CD4-positive, alpha-beta memory T cell (primary cell): ENCODE data around the gene PLLP. TPM values are rescaled to one million over a fixed set of nuclear protein-coding genes. Genes with fewer than 3 reads are reported as not detected.

ENCODE experiments used
- CTCF ChIA-PET: fragments of 350-600 bp; sonication (Branson Sonifier 250); formaldehyde crosslinking; loops from one replicate; lab custom pipeline; 2021; ENCODE audit warnings: inconsistent platforms; ENCODE audit not compliant: partially characterized antibody; lab: Charles Lee
- POLR2A ChIA-PET: fragments of 350-600 bp; sonication (Branson Sonifier 250); formaldehyde crosslinking; loops from one replicate; lab custom pipeline; 2021; ENCODE audit not compliant: partially characterized antibody; lab: Charles Lee
- DNase-seq, 5 donors: peaks; one replicate each; pipeline versions ENCODE4 v3.0.0 to v3.0.0-alpha.2; 2020 to 2022; ENCODE audit warnings: mixed read lengths in 1 of 5
- H3K27ac ChIP-seq: one replicate; pipeline ENCODE4 v1.7.0; 2013; ENCODE audit warnings: low read depth, low read length
- H3K27me3 ChIP-seq: 2 replicates; pipeline ENCODE4 v1.7.0; 2013; ENCODE audit warnings: mild to moderate bottlenecking, low read length, moderate library complexity; ENCODE audit not compliant: insufficient read depth
- H3K36me3 ChIP-seq: 2 replicates; pipeline ENCODE4 v1.7.0; 2013; ENCODE audit warnings: mild to moderate bottlenecking, low read length, moderate library complexity; ENCODE audit not compliant: insufficient read depth
- H3K4me1 ChIP-seq: 2 replicates; pipeline ENCODE4 v1.7.0; 2013; ENCODE audit warnings: mild to moderate bottlenecking, low read length, moderate library complexity; ENCODE audit not compliant: insufficient read depth
- H3K4me3 ChIP-seq, 2 donors: one replicate each; pipeline ENCODE4 v1.7.0; 2013; ENCODE audit warnings: low read length in 2 of 2, mild to moderate bottlenecking in 1 of 2
- H3K9me3 ChIP-seq, 2 donors: one replicate each; pipeline ENCODE4 v1.7.0; 2013; ENCODE audit warnings: low read length in 2 of 2, control low read depth in 1 of 2; ENCODE audit not compliant: control insufficient read depth in 1 of 2
- H3K27ac Mint-ChIP-seq, 7 donors: one replicate each; pipeline ENCODE4 v1.8.0; 2020 to 2021; ENCODE audit warnings: mixed read lengths in 7 of 7, mild to moderate bottlenecking in 6 of 7, inconsistent platforms in 3 of 7, moderate library complexity in 3 of 7
- H3K27me3 Mint-ChIP-seq, 2 donors: one replicate each; pipeline ENCODE4 v1.8.0; 2020 to 2021; ENCODE audit warnings: mixed read lengths in 2 of 2
- H3K36me3 Mint-ChIP-seq, 2 donors: one replicate each; pipeline ENCODE4 v1.8.0; 2020 to 2021; ENCODE audit warnings: mixed read lengths in 2 of 2, inconsistent platforms in 1 of 2, mild to moderate bottlenecking in 1 of 2
- H3K4me1 Mint-ChIP-seq, 4 donors: one replicate each; pipeline ENCODE4 v1.8.0; 2020 to 2021; ENCODE audit warnings: mixed read lengths in 4 of 4, mild to moderate bottlenecking in 1 of 4
- H3K4me3 Mint-ChIP-seq, 8 donors: one replicate each; pipeline ENCODE4 v1.8.0; 2020 to 2021; ENCODE audit warnings: mixed read lengths in 8 of 8, mild to moderate bottlenecking in 7 of 8, moderate library complexity in 6 of 8, inconsistent platforms in 3 of 8
- H3K9me3 Mint-ChIP-seq, 8 donors: one replicate each; pipeline ENCODE4 v1.8.0; 2020 to 2021; ENCODE audit warnings: mixed read lengths in 8 of 8, mild to moderate bottlenecking in 5 of 8, inconsistent platforms in 3 of 8, moderate library complexity in 1 of 8
- intact Hi-C: fragments of 100-400 bp; cut with micrococcal nuclease; formaldehyde crosslinking; loops from one replicate; pipeline ENCODE4 v1.15.1; 2023
- polyA plus RNA-seq, 2 donors: library from polyadenylated mRNA; unstranded; fragments of 300-500 nt; fragmentation: Illumina TruSeq; gene quantifications; one replicate each; pipeline ENCODE4 v1.2.3, GENCODE V29; 2021
- total RNA-seq, 2 experiments: library from RNA; stranded (reverse); gene quantifications; one replicate each; pipeline ENCODE4 v1.2.3, GENCODE V29; 2021

The PLLP gene
- total and polyA plus RNA-seq, 4 experiments from 2014 or later, result 1.6 to 2.4 (median 1.9) TPM

DNA sequence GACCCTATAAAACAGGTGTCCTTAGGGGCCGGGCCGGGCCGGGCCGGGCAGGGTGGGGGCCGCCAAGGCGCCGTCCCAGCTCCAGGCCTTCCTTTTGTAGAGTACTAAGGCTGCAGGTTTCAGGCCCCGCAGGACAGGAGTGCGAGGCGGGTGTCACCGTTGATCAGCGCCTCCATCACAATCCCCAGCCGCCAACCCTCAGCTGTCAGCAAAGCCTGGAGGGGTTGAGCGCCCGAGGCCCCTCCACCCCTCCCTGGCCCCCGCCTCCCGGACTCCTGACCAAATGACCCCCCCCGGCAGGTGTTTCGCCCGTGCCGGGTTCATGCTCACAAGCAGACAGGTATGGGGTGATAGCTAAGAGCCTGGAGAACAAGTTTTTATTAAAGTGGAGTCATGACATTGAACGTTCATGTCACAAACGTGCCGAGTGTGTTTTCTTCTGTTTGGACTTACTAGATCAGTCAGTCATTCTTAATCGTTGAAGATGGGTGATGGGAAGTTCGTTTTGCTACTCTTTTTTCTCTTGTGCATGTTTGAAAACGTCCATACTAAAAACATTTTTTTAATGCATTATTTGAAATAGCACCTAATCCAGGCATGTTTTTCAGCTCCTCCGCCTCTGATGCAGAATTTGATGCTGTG, 38.9 kb downstream of the PLLP start:
- Mint-ChIP-seq H3K9me3 (no peaks in the 10 kb centered on the region), H3K4me3 (peak overlapping the region; percentile 75 to 96 (median 82)), H3K36me3 (peaks cover 16 to 35% of the 10 kb centered on the region in 2 donors), H3K4me1 (peaks cover 13 to 21% (median 18%) of the 10 kb centered on the region in 4 donors), H3K27me3 (no peaks in the 10 kb centered on the region), H3K27ac (peak overlapping the region; percentile 2 to 93 (median 69))
- Histone ChIP-seq H3K9me3 (no peaks in the 10 kb centered on the region), H3K4me3 (peak overlapping the region; percentile 49 to 60), H3K4me1 (peaks cover 17% of the 10 kb centered on the region), H3K36me3 (peaks cover 18% of the 10 kb centered on the region), H3K27me3 (no peaks in the 10 kb centered on the region), H3K27ac (peak overlapping the region; percentile 78)
- ChIA-PET CTCF (interaction anchor here (0.6 to 2.7 kb wide), 5 partner anchors 54 to 173 kb away, joined by 3 to 15 read pairs (median 3); no protein-coding TSS in a partner anchor), POLR2A (interaction anchor here (0.9 to 2.9 kb wide), 14 partner anchors 9 to 291 kb away, joined by 3 to 25 read pairs (median 4); partner anchors contain the start of genes CCDC102A, CIAPIN1, COQ9 and PLLP)
- intact Hi-C loops, result loop anchor here (1.0 to 5.0 kb wide), 3 partner anchors 22 to 59 kb away; partner anchors contain the start of genes PLLP, PSME3IP1 and RSPRY1
- DNase-seq, result peak in 1 of 5 donors; percentile 7

DNA sequence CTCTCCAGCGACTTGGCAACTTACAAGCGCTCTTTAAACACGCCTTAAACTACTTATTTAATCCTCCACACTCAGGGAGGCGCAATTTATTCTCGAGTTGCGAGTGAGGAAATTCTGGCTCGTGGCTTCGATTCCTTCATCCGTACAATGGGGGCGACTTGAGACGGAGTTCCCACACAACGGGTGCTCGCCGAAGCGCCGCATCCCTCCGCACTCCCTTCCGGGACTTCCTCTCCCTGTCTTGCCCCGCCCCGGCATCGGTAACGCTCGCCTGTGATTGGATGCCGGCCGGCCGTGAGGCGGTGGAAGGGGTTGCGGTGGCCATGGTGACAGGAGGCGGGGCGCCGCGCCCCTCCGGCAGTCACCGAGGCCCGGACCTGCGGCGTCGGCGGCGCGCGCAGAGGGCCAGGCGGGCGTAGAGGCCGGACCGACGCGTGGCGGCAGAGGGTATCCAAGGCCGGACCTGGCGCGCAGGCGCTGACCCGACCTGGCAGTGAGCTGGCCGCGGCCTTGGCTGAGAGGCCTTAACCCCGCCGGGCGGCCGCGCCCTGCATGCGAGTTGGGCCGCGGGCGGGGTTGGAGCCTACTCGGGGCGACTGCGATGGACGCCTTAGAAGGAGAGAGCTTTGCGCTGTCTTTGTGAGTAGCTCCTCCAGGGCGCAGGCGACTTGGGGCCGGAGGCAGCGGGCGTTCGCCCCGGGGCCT, 39.6 kb downstream of the PLLP start, which contains the start of gene ARL2BP:
Gene ARL2BP (plus strand): TSS at position 493 of the 705 bp plus-strand sequence. CDS start 109 bp downstream, at position 602.
- peaks cover 13 to 21% (median 18%) of the 10 kb centered on the region in 4 donors for H3K4me1 Mint-ChIP-seq
- H3K4me3 Mint-ChIP-seq, result peak within 1 kb of the TSS; percentile 91 to 98 (median 95)
- peaks cover 15 to 33% of the 10 kb centered on the region in 2 donors for H3K36me3 Mint-ChIP-seq
- peak within 1 kb of the TSS; percentile 93 to 99 (median 98) for H3K27ac Mint-ChIP-seq
- H3K9me3 Mint-ChIP-seq, result no peaks in the 10 kb centered on the region
- peak; percentile 94 to 98 (median 95) for DNase-seq
- Histone ChIP-seq H3K27me3 (no peaks in the 10 kb centered on the region), H3K36me3 (peaks cover 14% of the 10 kb centered on the region), H3K4me1 (peaks cover 17% of the 10 kb centered on the region), H3K9me3 (no peaks in the 10 kb centered on the region), H3K27ac (peak within 1 kb of the TSS; percentile 78), H3K4me3 (peak within 1 kb of the TSS; percentile 49 to 60)
- no peaks in the 10 kb centered on the region for H3K27me3 Mint-ChIP-seq
- POLR2A ChIA-PET, result interaction anchor here (0.9 to 2.9 kb wide), 14 partner anchors 9 to 292 kb away, joined by 3 to 25 read pairs (median 4); partner anchors contain the start of genes CCDC102A, CIAPIN1, COQ9 and PLLP
- CTCF ChIA-PET, result interaction anchor here (0.6 to 2.7 kb wide), 5 partner anchors 55 to 174 kb away, joined by 3 to 15 read pairs (median 3); no protein-coding TSS in a partner anchor
- intact Hi-C loops, result loop anchor here (1.0 to 5.0 kb wide), 6 partner anchors 22 to 882 kb away; partner anchors contain the start of genes CFAP20, CIAPIN1, COQ9 and PLLP

- H3K27ac Mint-ChIP-seq, result peak overlapping the region; percentile 93 to 99 (median 98)
- DNase-seq, result no peak
- Histone ChIP-seq H3K9me3 (no peaks in the 10 kb centered on the region), H3K4me1 (peaks cover 17% of the 10 kb centered on the region), H3K27me3 (no peaks in the 10 kb centered on the region), H3K27ac (peak overlapping the region; percentile 78), H3K36me3 (peaks cover 9% of the 10 kb centered on the region), H3K4me3 (peak overlapping the region; percentile 49 to 60)
- H3K27me3 Mint-ChIP-seq, result no peaks in the 10 kb centered on the region
- no peaks in the 10 kb centered on the region for H3K9me3 Mint-ChIP-seq
- H3K36me3 Mint-ChIP-seq, result peaks cover 11 to 28% of the 10 kb centered on the region in 2 donors
- ChIA-PET CTCF (interaction anchor here (0.9 to 2.7 kb wide), 3 partner anchors 56 to 174 kb away, joined by 3 to 15 read pairs (median 7); no protein-coding TSS in a partner anchor), POLR2A (interaction anchor here (1.0 to 2.9 kb wide), 6 partner anchors 12 to 203 kb away, joined by 3 to 25 read pairs (median 4); partner anchors contain the start of genes CIAPIN1 and COQ9)
- H3K4me3 Mint-ChIP-seq, result peak overlapping the region; percentile 91 to 98 (median 95)
- peaks cover 11 to 21% (median 17%) of the 10 kb centered on the region in 4 donors for H3K4me1 Mint-ChIP-seq
- intact Hi-C loops, result loop anchor here (1.0 to 5.0 kb wide), 3 partner anchors 56 to 883 kb away; partner anchors contain the start of genes CFAP20, CIAPIN1 and COQ9
Measured at GRCh38 chr16:57244463-57244766, 40.1 kb downstream of the PLLP start.

DNA sequence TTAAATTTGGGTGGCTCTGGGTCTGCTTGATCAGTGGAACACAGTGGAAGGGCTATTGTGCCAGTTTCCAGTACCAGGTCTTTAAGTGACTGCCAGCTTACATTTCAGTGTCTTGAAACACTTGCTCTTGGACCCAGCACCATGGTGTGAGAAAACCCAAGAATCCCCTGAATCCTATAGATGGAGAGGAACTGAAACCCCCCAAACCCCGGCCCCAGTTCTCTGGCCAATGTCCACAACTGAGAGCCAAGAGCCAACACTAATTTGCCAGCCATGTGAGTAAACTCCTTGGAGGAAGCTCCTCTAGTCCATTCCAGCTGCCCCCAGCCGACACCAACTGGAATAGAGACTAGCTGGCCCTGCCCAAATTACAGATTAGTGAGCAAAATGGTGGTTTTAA, 41.8 kb downstream of the PLLP start:
- H3K27ac Mint-ChIP-seq, result peak overlapping the region in 3 of 7 donors; percentile 10 to 57 (median 31)
- POLR2A ChIA-PET, result no interaction called here

DNA sequence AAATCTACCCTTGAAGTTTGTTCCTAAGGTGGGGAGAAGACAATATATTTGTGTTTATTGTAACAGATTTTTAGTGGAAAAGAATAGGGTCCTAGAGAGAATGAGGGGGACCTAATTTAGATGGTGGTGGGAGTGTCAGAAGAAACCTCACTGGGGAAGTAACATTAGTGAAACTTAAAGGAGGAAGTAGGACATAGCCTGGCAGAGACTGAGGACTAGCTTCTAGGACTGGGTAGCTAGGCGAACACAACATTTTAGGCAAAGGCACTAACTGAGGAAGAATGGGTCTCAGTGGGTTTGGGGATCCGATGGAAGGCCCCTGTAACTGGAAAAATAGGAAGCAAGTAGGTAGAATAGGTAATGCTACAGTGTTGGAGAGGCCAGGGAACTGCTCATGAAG, 43.6 kb downstream of the PLLP start:
- Histone ChIP-seq H3K4me1 (peaks cover 13% of the 10 kb centered on the region), H3K27ac (no peak overlapping the region), H3K4me3 (no peak overlapping the region), H3K9me3 (no peaks in the 10 kb centered on the region), H3K36me3 (peaks cover 14% of the 10 kb centered on the region), H3K27me3 (no peaks in the 10 kb centered on the region)
- peak overlapping the region in 5 of 7 donors; percentile 23 to 80 (median 59) for H3K27ac Mint-ChIP-seq
- H3K27me3 Mint-ChIP-seq, result no peaks in the 10 kb centered on the region
- DNase-seq, result no peak
- H3K4me3 Mint-ChIP-seq, result no peak overlapping the region
- H3K9me3 Mint-ChIP-seq, result no peaks in the 10 kb centered on the region
- H3K36me3 Mint-ChIP-seq, result peaks cover 25 to 30% of the 10 kb centered on the region in 2 donors
- POLR2A ChIA-PET, result interaction anchor here (1.2 kb wide), 1 partner anchor 26 kb away, joined by 3 read pairs; no protein-coding TSS in a partner anchor
- intact Hi-C loops, result loop anchor here (5.0 kb wide), 1 partner anchor 886 kb away; the partner anchor contains the start of gene CFAP20
- peaks cover 8 to 16% (median 12%) of the 10 kb centered on the region in 4 donors for H3K4me1 Mint-ChIP-seq
- CTCF ChIA-PET, result interaction anchor here (0.6 to 3.1 kb wide), 3 partner anchors 9 to 1090 kb away, joined by 3 to 12 read pairs (median 3); no protein-coding TSS in a partner anchor

More for the DNA sequence above, 41.8 kb downstream of the PLLP start:
- H3K27ac ChIP-seq, result no peak overlapping the region
- H3K27me3 ChIP-seq, result no peaks in the 10 kb centered on the region
- no peaks in the 10 kb centered on the region for H3K9me3 Mint-ChIP-seq
- H3K36me3 ChIP-seq, result peaks cover 13% of the 10 kb centered on the region
- H3K27me3 Mint-ChIP-seq, result no peaks in the 10 kb centered on the region
- DNase-seq, result no peak
- no peaks in the 10 kb centered on the region for H3K9me3 ChIP-seq
- peaks cover 17% of the 10 kb centered on the region for H3K4me1 ChIP-seq
- no peak overlapping the region for H3K4me3 Mint-ChIP-seq
- CTCF ChIA-PET, result interaction anchor here (3.1 kb wide), 1 partner anchor 175 kb away, joined by 12 read pairs; no protein-coding TSS in a partner anchor
- peaks cover 11 to 21% (median 17%) of the 10 kb centered on the region in 4 donors for H3K4me1 Mint-ChIP-seq
- intact Hi-C loops, result loop anchor here (5.0 kb wide), 1 partner anchor 885 kb away; the partner anchor contains the start of gene CFAP20
- no peak overlapping the region for H3K4me3 ChIP-seq
- peaks cover 18 to 34% of the 10 kb centered on the region in 2 donors for H3K36me3 Mint-ChIP-seq

- POLR2A ChIA-PET, result no interaction called here
- CTCF ChIA-PET, result no interaction called here
- no peak overlapping the region for H3K4me3 Mint-ChIP-seq
- Histone ChIP-seq H3K9me3 (no peaks in the 10 kb centered on the region), H3K27me3 (no peaks in the 10 kb centered on the region), H3K4me1 (peaks cover 3% of the 10 kb centered on the region), H3K27ac (no peak overlapping the region), H3K36me3 (peaks cover 31% of the 10 kb centered on the region), H3K4me3 (no peak overlapping the region)
- peaks cover 40% of the 10 kb centered on the region in 2 donors for H3K36me3 Mint-ChIP-seq
- peaks cover 0 to 3% (median 1%) of the 10 kb centered on the region in 4 donors for H3K4me1 Mint-ChIP-seq
- no peaks in the 10 kb centered on the region for H3K9me3 Mint-ChIP-seq
- DNase-seq, result no peak
- peak overlapping the region in 2 of 7 donors; percentile 47 to 68 for H3K27ac Mint-ChIP-seq
- intact Hi-C loops, result no loop called here
- H3K27me3 Mint-ChIP-seq, result no peaks in the 10 kb centered on the region
Measured at GRCh38 chr16:57239107-57239506, 45.4 kb downstream of the PLLP start.
